Hepatocyte (in vitro differentiated cells): ENCODE measurements around the gene SSBP3. TPM values are rescaled to one million over a fixed set of nuclear protein-coding genes. Genes with fewer than 3 reads are reported as not detected.

Experiments
- DNase-seq: peaks from one replicate; pipeline ENCODE4 v3.0.0-alpha.2; 2016; ENCODE audit warnings: low spot score
- H2AFZ ChIP-seq: fragments of 200-600 bp; sonication (generic); 2 replicates; pipeline ENCODE4 v1.6.0; 2016; ENCODE audit warnings: antibody characterized with exemption, mild to moderate bottlenecking
- H3K27ac ChIP-seq: fragments of 200-600 bp; sonication (generic); 2 replicates; pipeline ENCODE4 v1.5.1; 2016; ENCODE audit warnings: mild to moderate bottlenecking
- H3K27me3 ChIP-seq: fragments of 200-600 bp; sonication (generic); 2 replicates; pipeline ENCODE4 v1.6.1; 2016
- H3K36me3 ChIP-seq: fragments of 200-600 bp; sonication (generic); replicated peaks from 2 replicates; pipeline ENCODE4 v1.5.1; 2016; ENCODE audit warnings: low read depth; ENCODE audit not compliant: insufficient read depth
- H3K4me1 ChIP-seq: fragments of 200-600 bp; sonication (generic); 2 replicates; pipeline ENCODE4 v1.5.1; 2016; ENCODE audit warnings: mild to moderate bottlenecking, moderate library complexity; ENCODE audit not compliant: insufficient read depth
- H3K4me2 ChIP-seq: fragments of 200-600 bp; sonication (generic); 2 replicates; pipeline ENCODE4 v1.6.0; 2016
- H3K4me3 ChIP-seq: fragments of 200-600 bp; sonication (generic); 2 replicates; pipeline ENCODE4 v1.5.1; 2016; ENCODE audit warnings: mild to moderate bottlenecking
- H3K79me2 ChIP-seq: fragments of 200-600 bp; sonication (generic); 2 replicates; pipeline ENCODE4 v1.6.0; 2017; ENCODE audit warnings: mild to moderate bottlenecking
- H3K9me2 ChIP-seq: fragments of 200-600 bp; sonication (generic); replicated peaks from 2 replicates; pipeline ENCODE4 v1.6.0; 2017; ENCODE audit warnings: mild to moderate bottlenecking; ENCODE audit not compliant: insufficient read depth
- H3K9me3 ChIP-seq: fragments of 200-600 bp; sonication (generic); 2 replicates; pipeline ENCODE4 v1.5.1; 2016; ENCODE audit warnings: low read depth, mild to moderate bottlenecking
- H4K20me1 ChIP-seq: fragments of 200-600 bp; sonication (generic); 2 replicates; pipeline ENCODE4 v1.6.0; 2016; ENCODE audit warnings: mild to moderate bottlenecking; ENCODE audit not compliant: insufficient read depth, poor library complexity, severe bottlenecking
- CTCF ChIP-seq: fragments of 200-600 bp; sonication (generic); IDR thresholded peaks from 2 replicates; pipeline ENCODE4 v1.5.1; 2016; ENCODE audit warnings: antibody characterized with exemption, mild to moderate bottlenecking; ENCODE audit not compliant: poor library complexity
- EZH2 ChIP-seq: fragments of 200-600 bp; sonication (generic); IDR thresholded peaks from 2 replicates; pipeline ENCODE4 v1.6.1; 2016; ENCODE audit warnings: antibody characterized with exemption, mild to moderate bottlenecking, borderline replicate concordance
- EZH2phosphoT487 ChIP-seq: fragments of 200-600 bp; sonication (generic); IDR thresholded peaks from one replicate; pipeline ENCODE4 v1.6.1; 2018; ENCODE audit warnings: antibody characterized with exemption, mild to moderate bottlenecking, low read depth, moderate library complexity; ENCODE audit not compliant: unreplicated experiment, severe bottlenecking
- WGBS: methylation state at CpG from one replicate; pipeline ENCODE4 v1.1.6; 2016; ENCODE audit warnings: low lambda C conversion rate; ENCODE audit errors: missing lambda C conversion rate; 5-methylcytosine and 5-hydroxymethylcytosine counted together
- polyA plus RNA-seq: library from polyadenylated mRNA; unstranded; fragments of >200 nt; fragmentation: Nextera tagmentation; extraction: Ambion mirVana; gene quantifications from 2 replicates; pipeline ENCODE4 v1.2.1, GENCODE V29; 2016
- total RNA-seq: library from RNA; depleted of rRNA; stranded (reverse); fragments of >200 nt; gene quantifications from 2 replicates; pipeline ENCODE4 v1.2.3, GENCODE V29; 2014

Gene SSBP3
- total and polyA plus RNA-seq, 2 experiments from 2014 or later = 25.8 to 47.2 TPM

DNA sequence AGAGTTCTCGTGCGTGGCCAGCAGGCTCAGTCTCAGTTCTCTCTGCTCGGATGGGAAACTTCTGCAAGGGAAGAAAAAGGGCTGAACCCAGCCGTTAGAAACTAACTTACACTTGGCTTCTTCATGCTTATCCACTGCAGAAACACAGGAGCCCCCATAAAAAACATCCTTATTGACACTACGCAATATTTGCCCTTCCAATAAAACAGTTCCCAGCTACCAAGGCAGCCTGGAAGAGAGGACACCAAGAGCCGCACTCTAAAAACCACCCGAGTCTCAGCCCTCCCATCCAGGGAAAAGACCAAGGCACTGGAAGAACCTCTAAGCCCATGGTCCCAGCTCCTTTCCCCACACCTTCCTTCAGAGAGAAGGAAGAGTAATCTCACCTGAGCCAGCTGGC is 61.1 kb downstream of the SSBP3 start:
- DNase-seq = no peak
- Histone ChIP-seq H3K36me3 (no peaks in the 10 kb centered on the region), H3K79me2 (peaks cover 90% of the 10 kb centered on the region), H3K27me3 (no peaks in the 10 kb centered on the region), H3K27ac (no peak overlapping the region), H3K4me1 (peaks cover 17% of the 10 kb centered on the region), H3K9me2 (no peaks in the 10 kb centered on the region), H3K4me2 (no peak overlapping the region), H3K9me3 (no peaks in the 10 kb centered on the region), H4K20me1 (peaks cover 39% of the 10 kb centered on the region), H2AFZ (no peak overlapping the region), H3K4me3 (no peak overlapping the region)
- WGBS = 82% methylated on average over 7 of the region's 7 CpGs
- no peak for TF ChIP-seq EZH2phosphoT487
- no peak for TF ChIP-seq CTCF
- no peak for TF ChIP-seq EZH2

- peak overlapping the region; percentile 10 for H3K4me2 ChIP-seq
Measured at GRCh38 chr1:54342742-54343687, 63.2 kb downstream of the SSBP3 start.

DNA sequence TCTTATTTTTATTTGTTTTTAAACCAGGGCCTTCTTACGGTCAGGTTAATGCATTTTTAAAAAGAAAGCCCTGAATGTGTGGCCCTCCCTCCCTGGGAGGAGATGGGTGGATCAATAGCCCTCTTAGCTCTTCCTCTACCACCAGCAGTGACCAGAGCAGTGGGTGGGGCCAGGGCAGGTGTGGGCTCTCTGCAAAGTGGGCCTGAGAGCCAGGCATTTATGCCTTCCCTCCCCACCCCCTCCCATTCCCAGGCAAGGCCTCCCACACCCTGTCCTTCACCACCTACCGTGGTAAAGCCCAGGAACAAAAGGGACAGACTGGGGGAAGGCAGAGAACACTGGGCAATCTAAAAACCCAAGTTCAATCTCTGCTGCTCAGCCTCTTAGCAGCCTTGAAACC is 63.9 kb downstream of the SSBP3 start:
- H3K27me3 ChIP-seq = no peaks in the 10 kb centered on the region
- H3K9me3 ChIP-seq = no peaks in the 10 kb centered on the region
- H3K4me3 ChIP-seq = no peak overlapping the region
- no peak overlapping the region for H2AFZ ChIP-seq
- TF ChIP-seq EZH2phosphoT487 (no peak), EZH2 (no peak), CTCF (no peak)
- peaks cover 100% of the 10 kb centered on the region for H3K79me2 ChIP-seq
- H3K4me2 ChIP-seq = peak overlapping the region; percentile 10
- H3K9me2 ChIP-seq = no peaks in the 10 kb centered on the region
- H3K4me1 ChIP-seq = peaks cover 27% of the 10 kb centered on the region
- peaks cover 30% of the 10 kb centered on the region for H4K20me1 ChIP-seq
- DNase-seq = no peak
- H3K27ac ChIP-seq = peak overlapping the region; percentile 53
- 42% methylated on average over 2 of the region's 2 CpGs for WGBS
- H3K36me3 ChIP-seq = no peaks in the 10 kb centered on the region

More at GRCh38 chr1:54342742-54343687, 63.2 kb downstream of the SSBP3 start:
- Histone ChIP-seq H4K20me1 (peaks cover 33% of the 10 kb centered on the region), H3K79me2 (peaks cover 95% of the 10 kb centered on the region), H3K9me3 (no peaks in the 10 kb centered on the region), H3K27ac (peak overlapping the region; percentile 53), H3K4me1 (peaks cover 26% of the 10 kb centered on the region), H3K36me3 (no peaks in the 10 kb centered on the region), H3K4me3 (no peak overlapping the region), H3K27me3 (no peaks in the 10 kb centered on the region), H3K9me2 (no peaks in the 10 kb centered on the region), H2AFZ (no peak overlapping the region)
- TF ChIP-seq EZH2phosphoT487 (no peak), CTCF (no peak), EZH2 (no peak)
- DNase-seq = no peak
- WGBS = 80% methylated on average over 26 of the region's 26 CpGs
